ENCODE measurements around the gene CLCN7.

The CLCN7 gene

GRCh38 chr16:1401758-1402154 lies 73.1 kb downstream of the CLCN7 start:
- DNase-seq (ENCODE audit: low read depth), result no peak

GRCh38 chr16:1401061-1401757 lies 73.6 kb downstream of the CLCN7 start:
- DNase-seq (ENCODE audit: low read depth), result no peak

- DNase-seq (ENCODE audit: low read depth), result no peak
Observed at GRCh38 chr16:1398826-1399581, 75.8 kb downstream of the CLCN7 start.

- no peak for DNase-seq (ENCODE audit: low read depth)
Observed at GRCh38 chr16:1398351-1398750, 76.5 kb downstream of the CLCN7 start.

GRCh38 chr16:1397779-1398178 lies 77.0 kb downstream of the CLCN7 start:
- DNase-seq (ENCODE audit: low read depth), result no peak

GRCh38 chr16:1395444-1396031 lies 79.3 kb downstream of the CLCN7 start:
- no peak for DNase-seq (ENCODE audit: low read depth)

All from stimulated activated CD8-positive, alpha-beta memory T cell treated with anti-CD3 and anti-CD28 coated beads, Interleukin-12 subunit alpha, Interleukin-12 subunit beta, amount 100 ng/mL, for 4 hours (primary cell).